Iris pigment epithelial cell (primary cell): Measurements from ENCODE around the gene TAS2R5.
"Not testable (repeated sequence)": the region's sequence is repeated elsewhere in the genome, so short reads cannot be mapped to it uniquely, and the experiment has no call there.

Source experiments
- DNase-seq: peaks from one replicate; pipeline ENCODE4 v3.0.0-alpha.2; 2011; ENCODE audit warnings: low read depth

Gene TAS2R5, protein sequence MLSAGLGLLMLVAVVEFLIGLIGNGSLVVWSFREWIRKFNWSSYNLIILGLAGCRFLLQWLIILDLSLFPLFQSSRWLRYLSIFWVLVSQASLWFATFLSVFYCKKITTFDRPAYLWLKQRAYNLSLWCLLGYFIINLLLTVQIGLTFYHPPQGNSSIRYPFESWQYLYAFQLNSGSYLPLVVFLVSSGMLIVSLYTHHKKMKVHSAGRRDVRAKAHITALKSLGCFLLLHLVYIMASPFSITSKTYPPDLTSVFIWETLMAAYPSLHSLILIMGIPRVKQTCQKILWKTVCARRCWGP

DNA sequence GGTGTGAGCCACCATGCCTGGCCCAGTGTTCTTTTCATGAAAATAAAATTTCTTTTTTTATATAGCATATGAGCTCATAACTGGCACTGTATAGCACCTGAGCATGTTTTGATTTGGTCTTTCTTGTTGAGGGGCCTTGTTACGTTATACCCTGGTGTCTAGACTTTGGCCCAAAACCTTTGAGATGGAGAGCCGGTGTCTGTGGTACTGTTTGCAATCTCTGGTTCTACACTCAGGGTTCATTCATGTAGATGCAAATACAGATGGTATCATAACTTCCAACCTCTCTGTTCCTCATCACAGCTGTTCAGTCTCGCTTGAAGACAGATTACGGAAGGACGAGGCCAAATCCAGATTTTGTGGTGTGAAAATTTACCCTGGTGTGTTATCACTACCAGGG lies at the start of gene TAS2R5:
Gene TAS2R5 (plus strand): TSS at position 301 of the 400 bp plus-strand sequence. CDS start 145 bp downstream, outside the sequence.
- DNase-seq = no peak

DNA sequence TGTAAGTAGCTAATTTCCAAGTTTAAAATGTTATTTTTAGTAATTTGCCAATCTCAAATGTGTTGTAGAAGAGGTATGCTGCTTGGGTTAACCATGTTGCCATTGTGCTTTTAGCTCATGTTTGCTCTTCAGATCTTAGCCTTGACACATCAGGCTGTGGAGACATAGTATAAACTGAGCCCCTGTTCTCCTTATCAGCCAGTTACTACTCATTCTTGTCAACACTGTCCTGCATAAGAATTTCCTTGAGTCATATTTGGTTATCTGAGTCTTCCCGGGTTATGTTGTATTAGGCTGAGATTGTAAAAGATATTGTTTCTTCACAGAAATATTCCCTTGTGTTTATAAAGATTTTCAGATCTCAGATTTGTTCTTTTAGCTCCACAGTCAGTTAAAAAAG lies 47.8 kb upstream of the TAS2R5 start:
- DNase-seq = peak; percentile 34

DNA sequence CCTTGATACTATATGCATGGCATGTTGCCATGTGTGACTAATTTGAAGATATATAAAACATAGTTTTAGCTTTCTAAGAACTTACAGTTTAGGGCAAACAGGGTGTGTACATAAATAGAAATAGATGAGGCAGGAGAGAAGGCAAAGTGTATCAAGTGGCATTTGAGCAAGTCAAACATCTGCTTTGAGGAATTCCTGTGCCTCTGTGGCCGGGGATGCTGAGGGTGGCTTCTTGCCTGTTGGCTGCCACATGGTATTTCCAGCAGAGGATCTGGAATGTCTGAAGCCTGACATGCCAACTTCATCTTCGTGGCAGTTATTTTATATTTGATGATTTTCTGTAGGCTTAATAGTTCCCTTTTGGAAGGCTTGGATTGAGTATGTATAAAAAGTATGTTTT lies 45.9 kb upstream of the TAS2R5 start:
- no peak for DNase-seq

DNA sequence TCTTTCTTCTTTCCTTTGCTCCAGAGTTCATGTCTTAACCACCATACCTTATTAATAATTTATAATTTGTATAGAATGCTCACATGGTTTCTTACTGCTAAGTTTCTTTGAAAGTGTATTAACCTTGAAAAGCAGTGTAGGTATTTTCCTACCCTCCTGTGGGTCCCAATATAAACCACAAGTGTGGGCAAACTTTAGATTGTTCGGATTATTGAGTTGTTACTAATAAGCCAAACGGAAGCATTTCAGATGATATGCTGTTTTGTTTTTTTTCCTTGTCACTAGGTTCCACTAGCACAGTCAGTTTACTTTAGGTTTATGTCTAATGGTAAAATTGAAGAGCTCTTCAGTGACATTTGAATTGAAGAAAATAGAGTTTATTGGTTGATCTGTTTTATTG lies 41.6 kb upstream of the TAS2R5 start:
- DNase-seq = peak; percentile 61

DNA sequence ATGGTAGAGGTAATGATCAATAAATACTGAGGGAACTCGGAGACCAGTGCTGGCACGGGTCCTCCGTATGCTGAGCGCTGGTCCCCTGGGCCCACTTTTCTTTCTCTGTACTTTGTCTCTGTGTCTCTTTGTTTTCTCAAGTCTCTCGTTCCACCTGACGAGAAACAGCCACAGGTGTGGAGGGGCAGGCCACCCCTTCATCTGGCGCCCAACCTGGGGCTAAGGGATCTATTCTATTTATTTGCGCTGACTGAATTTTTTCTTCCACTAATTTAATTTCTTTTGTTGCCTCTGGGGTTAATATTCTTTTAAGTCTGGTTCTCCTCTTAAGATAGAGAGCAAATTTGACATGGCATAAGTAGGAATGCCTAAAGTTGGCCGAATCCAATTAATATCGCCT lies 38.1 kb upstream of the TAS2R5 start:
- peak; percentile 15 for DNase-seq

DNA sequence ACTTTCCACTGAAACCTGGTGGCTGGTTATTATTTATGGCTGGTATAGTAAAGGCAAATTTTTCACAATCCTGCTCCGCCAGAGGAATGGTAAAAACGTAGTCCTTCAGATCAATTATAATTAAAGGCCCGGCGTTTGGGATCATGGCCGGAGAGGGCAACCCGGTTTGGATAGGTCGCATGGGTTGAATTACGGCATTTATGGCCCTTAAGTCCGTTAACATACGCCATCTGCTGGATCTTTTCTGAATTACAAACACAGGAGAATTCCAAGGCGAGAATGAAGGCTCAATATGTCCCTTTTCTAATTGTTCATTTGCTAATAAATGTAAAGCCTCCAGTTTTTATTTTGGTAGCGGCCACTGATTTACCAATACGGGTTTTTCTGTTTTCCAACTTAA lies 37.4 kb upstream of the TAS2R5 start:
- DNase-seq = no peak

DNA sequence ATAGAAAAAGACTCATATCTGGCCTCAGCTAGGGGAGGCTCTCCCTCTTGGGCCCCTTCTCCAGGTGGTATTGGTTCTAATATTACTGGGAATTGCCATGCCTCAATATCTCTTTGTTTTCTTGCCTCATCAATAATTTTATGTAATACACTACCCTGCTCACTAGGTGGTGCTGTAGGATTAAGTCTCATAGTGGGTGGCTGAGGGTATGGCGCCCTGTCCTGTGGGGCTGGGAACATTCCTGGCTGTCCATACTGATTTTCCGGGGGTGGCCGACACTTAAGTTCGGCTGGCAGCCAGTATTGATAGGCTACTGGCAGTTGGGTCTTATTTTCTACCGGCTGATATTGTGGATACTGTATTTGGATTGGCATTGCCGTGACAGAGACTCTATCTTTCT lies 35.1 kb upstream of the TAS2R5 start:
- peak; percentile 16 for DNase-seq

DNA sequence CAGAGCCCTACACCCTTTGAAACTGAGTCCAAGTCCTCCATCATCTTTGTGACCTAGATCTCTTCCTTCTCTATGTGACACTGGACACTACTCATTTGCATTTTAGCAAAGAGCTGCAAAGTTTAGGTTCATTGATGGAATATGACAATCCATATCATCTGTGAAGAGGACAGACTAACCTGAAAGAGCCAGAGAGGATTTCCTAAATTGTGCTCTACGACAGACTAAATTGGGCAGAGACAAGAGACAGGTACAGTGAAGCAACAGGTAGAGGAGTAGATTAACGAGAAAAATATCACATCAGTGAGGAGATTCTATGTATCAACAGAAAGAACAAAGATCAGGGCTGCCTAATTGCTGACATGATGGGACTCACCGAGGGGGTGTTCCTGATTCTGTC lies 26.2 kb upstream of the TAS2R5 start, which contains the start of gene TAS2R3:
Gene TAS2R3 (plus strand): TSS at position 301 of the 400 bp plus-strand sequence. CDS start 62 bp downstream, at position 363.
- DNase-seq = no peak

DNA sequence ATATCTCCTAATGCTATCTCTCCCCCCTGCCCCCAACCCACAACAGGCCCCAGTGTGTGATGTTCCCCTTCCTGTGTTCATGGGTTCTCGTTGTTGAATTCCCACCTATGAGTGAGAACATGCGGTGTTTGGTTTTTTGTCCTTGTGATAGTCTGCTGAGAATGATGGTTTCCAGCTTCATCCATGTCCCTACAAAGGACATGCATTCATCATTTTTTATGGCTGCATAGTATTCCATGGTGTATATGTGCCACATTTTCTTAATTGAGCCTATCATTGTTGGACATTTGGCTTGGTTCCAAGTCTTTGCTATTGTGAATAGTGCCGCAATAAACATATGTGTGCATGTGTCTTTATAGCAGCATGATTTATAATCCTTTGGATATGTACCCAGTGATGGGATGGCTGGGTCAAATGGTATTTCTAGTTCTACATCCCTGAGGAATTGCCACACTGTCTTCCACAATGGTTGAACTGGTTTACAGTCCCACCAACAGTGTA lies 19.9 kb upstream of the TAS2R5 start:
- DNase-seq = not testable (repeated sequence)

DNA sequence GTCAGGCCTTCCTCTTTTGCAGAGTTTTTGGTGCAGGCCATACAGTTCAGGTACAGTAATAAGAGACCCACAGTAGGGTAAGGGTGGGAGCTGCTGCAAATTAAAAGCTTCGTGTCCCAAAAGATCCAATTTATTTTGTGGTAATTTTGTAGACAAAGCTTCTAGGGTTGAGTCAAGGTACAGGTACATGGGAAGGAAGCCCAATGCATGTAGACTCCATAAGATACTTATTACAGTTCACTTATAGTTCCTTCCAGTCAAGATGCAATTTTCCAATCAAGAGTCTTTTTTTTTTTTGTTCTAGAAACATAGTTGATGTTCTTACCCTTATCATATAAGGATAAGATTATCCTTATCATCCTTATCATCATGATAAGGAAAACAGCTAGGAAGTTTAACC lies 13.6 kb upstream of the TAS2R5 start, which contains the start of gene TAS2R4:
Gene TAS2R4 (plus strand): TSS at position 301 of the 400 bp plus-strand sequence. CDS start 1,815 bp downstream, outside the sequence.
- no peak for DNase-seq

DNA sequence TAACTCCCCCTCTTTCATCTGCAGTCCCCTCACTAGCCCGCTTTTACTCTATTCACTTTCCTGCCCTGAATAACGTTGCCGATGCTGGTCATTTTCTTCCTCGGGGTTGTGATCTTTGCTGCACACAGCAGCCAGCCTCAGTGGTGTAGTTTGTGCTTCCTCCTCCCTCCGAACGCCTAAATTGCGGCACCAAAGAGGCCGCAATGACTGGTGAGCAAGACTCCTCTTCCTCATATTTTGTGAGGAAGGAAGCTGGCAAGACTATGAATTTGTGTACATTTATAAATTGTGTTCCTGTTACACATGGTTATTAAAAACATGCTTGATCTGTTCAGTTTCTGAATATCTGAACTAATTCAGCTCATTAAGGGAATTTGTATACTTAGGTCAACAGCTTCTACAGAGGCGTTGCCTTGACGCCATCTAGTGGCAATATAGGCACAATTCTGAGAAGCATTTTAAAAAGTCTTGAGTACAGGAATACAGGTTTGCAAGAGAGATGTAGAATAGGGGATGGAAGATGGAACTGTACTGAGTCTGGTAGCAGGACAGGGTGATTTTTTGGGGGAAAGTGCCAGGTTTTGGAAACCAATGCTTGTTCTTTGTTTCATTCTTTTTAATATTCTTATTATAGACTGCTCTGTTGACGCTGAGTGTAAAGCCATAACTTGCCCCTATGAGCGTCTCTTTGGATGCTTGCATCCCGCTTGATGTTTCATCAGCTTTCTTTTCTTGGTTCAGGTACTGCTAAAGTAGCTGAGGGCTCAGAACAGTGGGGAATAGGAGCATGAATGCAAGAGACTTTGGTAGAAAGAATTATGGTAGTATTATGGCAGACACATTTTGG lies 4.1 kb upstream of the TAS2R5 start:
- peak; percentile 65 for DNase-seq

DNA sequence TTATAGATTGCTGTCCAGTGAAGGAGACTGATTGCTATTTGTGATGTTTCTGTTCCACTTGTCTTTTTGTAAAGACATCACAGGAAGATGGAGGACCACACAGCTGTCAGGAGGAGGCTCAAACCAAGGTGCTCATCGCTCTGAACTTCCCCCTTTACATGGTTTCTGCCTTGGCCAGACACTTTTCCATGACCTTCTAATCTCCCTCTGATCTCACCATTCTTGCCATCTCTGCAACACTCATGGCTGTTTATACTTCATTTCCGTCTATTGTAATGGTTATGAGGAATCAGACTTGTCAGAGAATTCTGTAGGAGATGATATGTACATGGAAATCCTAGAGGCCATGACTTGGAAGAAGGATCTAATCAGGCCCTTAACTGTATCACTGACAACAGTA lies 1.7 kb upstream of the TAS2R5 start:
- no peak for DNase-seq

DNA sequence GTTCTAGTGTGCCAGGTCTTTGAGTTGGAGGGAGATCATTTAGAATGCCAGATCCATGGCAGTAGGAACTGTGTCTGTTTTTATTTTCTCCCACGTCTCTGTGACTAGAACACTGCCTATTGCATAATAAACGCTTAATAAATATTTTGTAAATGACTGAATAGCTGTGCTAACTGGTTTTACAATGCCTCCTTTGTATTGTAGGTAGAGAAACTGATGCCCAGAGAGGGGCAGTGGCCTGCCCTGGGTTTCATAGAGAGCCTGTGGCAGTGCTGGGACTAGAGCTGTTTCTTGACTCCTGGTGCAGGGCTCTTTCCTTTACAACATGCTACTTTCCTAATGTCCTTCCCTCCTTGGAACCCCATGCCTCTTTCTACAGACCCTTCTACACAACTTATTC lies 2.5 kb downstream of the TAS2R5 start:
- DNase-seq = no peak

DNA sequence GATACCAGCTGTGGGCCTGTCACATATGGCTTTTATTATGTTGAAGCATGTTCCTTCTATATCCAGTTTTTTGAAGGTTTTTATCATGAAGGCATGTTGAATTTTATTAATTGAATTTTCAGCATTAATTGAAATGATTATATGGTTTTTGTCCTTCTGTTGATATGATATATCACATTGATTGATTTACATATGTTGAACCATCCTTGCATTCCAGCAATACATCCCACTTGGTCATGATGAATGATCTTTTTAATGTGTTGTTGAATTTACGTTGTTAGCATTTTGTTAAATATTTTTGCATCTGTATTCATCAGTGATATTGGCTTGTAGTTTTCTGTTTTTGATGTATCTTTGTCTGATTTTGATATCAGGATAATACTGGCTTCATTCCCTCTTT lies 30.1 kb downstream of the TAS2R5 start:
- no peak for DNase-seq

DNA sequence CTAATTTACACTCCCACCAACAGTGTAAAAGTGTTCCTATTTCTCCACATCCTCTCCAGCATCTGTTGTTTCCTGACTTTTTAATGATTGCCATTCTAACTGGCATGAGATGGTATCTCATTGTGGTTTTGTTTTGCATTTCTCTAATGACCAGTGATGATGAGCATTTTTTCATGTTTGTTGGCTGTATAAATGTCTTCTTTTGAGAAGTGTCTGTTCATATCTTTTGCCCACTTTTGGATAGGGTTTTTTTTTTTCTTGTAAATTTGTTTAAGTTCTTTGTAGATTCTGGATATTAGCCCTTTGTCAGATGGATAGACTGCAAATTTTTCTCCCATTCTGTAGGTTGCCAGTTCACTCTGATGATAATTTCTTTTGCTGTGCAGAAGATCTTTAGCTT lies 32.4 kb downstream of the TAS2R5 start:
- not testable (repeated sequence) for DNase-seq

DNA sequence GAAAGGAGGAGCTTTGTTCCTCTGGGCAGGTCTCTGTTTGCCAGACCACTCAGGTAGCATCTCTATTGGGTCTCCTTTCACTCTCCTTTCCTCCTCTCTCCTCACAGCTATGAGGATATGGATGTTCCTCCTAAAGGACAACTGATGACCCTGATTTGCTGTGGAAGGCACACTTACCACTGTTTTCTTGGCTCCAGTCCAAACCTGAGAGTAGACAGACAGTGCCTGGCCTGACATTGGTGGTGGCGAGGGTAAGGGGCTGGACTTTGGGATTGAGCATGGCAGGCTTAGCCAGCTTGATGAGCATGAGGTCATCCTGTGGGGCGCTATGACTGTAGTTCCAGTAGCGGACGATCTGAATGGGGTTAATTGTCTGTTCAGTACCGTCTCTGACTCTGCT lies 47.7 kb downstream of the TAS2R5 start:
- DNase-seq = no peak

DNA sequence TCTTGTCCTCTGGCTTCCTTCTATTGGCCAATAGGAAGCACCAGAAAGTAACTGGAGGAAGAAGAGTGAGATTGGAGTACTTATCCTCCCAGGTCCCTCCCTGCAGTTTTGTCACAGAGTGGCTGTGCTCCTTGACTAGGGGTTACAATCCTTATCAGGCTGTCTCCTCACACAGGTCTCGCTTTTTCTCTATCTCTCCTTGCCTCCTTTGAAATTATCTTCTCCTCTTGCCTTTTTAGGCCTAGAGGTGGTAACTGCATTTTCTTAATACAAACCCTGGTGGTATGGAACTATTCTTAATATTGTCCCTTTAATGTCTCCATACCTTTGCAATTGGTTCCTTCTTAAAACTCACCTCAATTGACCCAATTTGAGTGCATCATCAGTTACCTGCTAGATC lies 48.6 kb downstream of the TAS2R5 start:
- DNase-seq = no peak

DNA sequence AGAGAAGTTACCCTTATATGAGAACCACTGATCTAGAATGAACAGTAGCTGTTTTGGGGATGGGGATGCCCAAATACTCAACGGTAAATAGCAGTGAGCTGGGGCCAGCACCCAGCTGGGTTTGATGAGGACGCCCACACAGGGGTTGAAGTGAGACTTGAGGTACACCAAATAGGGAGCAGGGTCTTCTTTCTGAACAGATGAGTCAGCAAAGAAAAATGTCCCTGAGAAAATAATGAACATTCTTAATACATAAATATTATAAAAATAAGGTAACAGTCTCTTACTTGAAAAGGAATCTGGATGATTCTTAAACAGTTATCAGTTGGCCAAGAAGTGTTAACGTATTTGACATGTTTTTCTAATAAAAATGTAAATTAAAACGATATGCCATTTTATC lies 49.2 kb downstream of the TAS2R5 start:
- DNase-seq = no peak

DNA sequence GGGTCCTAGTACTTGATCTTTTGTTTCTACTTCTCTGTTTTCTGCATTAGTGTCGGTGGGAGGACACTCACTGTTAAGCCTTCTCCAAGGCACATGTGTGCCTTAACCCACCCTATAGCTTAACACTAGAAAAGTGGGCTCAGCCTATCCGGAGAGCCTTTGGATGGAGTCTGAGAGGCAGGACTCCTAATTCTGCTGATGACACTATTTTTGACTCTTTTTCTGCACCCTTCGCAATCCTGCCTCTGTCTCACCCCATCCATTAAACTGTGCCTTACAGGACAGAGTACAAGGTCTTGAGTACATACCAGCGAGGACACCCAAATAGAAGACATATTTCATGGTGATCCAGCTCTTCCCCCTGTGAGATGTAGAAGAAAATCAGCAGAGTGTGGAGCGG lies 50.7 kb downstream of the TAS2R5 start:
- no peak for DNase-seq
